Measurements from ENCODE around the gene S1PR4. TPM values are rescaled to one million over a fixed set of nuclear protein-coding genes. Genes with fewer than 3 reads are reported as not detected.
"Not testable (repeated sequence)": the region's sequence is repeated elsewhere in the genome, so short reads cannot be mapped to it uniquely, and the experiment has no call there.

The S1PR4 gene
- total RNA-seq, 1 donor from 2014 or later: 22.3 TPM

DNA sequence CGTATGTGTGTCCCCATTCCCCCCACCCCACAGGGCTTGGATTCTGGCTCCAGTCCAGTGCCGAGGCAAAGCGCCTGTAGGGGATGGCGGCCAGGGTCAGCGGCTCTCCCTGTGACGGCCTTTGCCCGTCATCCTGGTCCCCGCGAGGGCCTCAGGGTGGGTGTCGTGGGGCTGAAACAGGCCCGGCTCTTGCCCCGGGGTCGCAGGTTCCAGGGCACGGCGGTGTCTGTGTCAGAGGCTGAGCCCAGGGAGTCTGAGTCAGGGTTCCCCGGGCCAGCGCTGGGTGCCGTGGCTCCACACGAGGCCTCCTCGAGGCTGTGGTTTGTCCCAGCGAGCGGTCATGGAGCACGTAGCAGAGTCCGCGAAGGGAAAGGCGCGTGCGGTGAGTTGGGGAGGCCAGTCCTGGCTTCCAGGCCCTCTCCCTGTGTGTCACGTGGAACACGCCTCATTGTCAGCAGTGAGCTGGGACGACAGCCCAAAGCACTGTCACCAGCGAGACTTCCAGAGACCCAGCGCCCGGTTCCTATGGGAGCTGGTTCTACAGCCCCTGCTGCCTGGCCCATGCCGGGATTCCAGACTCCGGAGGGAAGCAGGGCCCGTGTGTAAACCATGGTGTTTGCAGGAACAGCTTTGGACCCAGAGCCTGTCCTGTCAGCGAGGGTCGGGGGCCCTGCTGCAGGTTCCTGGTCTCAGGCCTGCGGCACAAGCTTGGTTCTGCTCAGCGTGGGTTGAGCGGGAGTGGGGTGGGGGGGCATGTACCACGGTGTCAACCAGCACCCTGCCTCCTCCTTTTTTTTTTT, 20.5 kb downstream of the S1PR4 start:
- no peaks in the 10 kb centered on the region for H3K9me3 ChIP-seq
- DNase-seq: no peak
- TF ChIP-seq, protein P1, sequence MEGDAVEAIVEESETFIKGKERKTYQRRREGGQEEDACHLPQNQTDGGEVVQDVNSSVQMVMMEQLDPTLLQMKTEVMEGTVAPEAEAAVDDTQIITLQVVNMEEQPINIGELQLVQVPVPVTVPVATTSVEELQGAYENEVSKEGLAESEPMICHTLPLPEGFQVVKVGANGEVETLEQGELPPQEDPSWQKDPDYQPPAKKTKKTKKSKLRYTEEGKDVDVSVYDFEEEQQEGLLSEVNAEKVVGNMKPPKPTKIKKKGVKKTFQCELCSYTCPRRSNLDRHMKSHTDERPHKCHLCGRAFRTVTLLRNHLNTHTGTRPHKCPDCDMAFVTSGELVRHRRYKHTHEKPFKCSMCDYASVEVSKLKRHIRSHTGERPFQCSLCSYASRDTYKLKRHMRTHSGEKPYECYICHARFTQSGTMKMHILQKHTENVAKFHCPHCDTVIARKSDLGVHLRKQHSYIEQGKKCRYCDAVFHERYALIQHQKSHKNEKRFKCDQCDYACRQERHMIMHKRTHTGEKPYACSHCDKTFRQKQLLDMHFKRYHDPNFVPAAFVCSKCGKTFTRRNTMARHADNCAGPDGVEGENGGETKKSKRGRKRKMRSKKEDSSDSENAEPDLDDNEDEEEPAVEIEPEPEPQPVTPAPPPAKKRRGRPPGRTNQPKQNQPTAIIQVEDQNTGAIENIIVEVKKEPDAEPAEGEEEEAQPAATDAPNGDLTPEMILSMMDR (IDR thresholded peaks at IDR 0.05): no peak
- no peaks in the 10 kb centered on the region for H3K4me1 ChIP-seq
- no peaks in the 10 kb centered on the region for H3K27me3 ChIP-seq
- no peak overlapping the region for H3K4me3 ChIP-seq
- H3K36me3 ChIP-seq: peaks cover 15% of the 10 kb centered on the region
- no peak overlapping the region for H3K27ac ChIP-seq
- ATAC-seq: no peak
- intact Hi-C loops (cut with DNase I): no loop called here

DNA sequence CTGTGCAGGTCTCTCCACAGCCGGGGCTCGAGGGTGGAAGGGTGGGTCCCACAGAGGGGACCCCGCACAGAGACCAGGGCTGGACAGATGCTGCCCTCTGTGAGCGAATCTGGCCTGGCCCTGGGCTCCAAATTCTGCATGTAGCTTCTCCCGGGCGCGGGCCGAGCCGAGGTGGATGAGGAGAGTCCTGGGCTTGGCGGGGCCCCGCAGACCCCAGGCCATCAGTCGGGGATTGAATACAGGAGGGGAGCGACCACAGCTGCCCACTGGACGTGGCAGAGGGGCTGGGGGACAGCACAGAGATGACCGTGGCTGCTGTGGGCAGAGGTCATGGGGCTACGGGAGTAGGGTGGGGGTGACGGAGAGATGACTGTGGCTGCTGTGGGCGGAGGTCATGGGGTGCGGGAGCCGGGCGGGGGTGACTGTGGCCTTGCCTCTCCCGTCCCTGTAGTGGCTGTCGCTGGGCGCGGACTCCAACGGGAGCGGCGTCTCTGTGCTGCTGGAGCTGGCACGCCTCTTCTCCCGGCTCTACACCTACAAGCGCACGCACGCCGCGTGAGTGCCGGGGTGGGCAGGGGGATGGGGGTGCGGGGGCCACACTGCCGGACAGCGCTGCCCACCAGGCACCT, 22.6 kb downstream of the S1PR4 start:
- Histone ChIP-seq H3K9me3 (no peaks in the 10 kb centered on the region), H3K27me3 (no peaks in the 10 kb centered on the region), H3K27ac (no peak overlapping the region), H3K36me3 (peaks cover 28% of the 10 kb centered on the region), H3K4me1 (no peaks in the 10 kb centered on the region), H3K4me3 (no peak overlapping the region)
- TF ChIP-seq, protein P1 (IDR thresholded peaks at IDR 0.05): no peak
- DNase-seq (no peak), ATAC-seq (peak; percentile 4)
- intact Hi-C loops (cut with DNase I): no loop called here

DNA sequence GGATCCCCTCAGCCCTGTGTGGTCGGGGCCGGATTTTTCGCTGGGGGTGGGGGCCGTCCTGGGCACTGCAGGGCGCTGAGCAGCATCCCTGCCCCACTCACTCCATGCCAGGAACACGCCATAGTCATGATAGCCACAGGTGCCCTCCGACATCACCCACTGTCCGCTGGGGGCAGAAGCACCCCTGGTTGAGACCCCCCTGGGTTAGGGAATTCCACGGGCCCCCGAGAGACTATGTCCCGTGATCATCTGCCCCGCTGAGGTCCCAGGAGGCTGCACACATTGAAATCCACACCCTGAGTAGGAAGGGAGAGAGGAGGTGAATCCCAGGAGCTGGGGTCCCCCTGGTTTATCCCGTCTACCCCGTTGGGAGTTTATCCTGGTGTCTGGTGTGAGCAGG, 23.3 kb downstream of the S1PR4 start:
- Histone ChIP-seq H3K9me3 (no peaks in the 10 kb centered on the region), H3K36me3 (peaks cover 31% of the 10 kb centered on the region), H3K27me3 (no peaks in the 10 kb centered on the region), H3K27ac (no peak overlapping the region), H3K4me3 (no peak overlapping the region), H3K4me1 (no peaks in the 10 kb centered on the region)
- DNase-seq (no peak), ATAC-seq (no peak)
- TF ChIP-seq, protein P1 (IDR thresholded peaks at IDR 0.05): no peak
- intact Hi-C loops (cut with DNase I): no loop called here

DNA sequence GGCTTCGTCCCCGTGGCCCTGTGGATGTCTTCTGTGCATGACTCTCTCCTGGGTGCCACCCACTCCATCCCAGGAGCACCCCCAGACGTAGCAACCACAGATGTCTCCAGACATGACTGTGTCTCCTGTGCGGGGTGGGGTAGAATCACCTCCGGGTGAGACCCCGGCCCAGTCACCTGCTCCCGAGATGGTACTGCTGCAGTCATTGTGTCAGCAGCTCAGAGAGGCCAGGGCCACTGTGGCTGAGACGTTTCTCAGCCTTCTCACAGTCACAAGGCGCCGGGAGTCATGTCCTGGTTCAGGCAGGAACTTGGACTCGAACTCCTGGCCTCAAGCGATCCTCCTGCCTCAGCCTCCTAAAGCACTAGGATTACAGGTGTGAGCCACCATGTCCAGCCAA, 23.8 kb downstream of the S1PR4 start:
- Histone ChIP-seq H3K9me3 (no peaks in the 10 kb centered on the region), H3K4me1 (no peaks in the 10 kb centered on the region), H3K27me3 (no peaks in the 10 kb centered on the region), H3K4me3 (no peak overlapping the region), H3K36me3 (peaks cover 36% of the 10 kb centered on the region), H3K27ac (no peak overlapping the region)
- ATAC-seq: no peak
- TF ChIP-seq, protein P1 (IDR thresholded peaks at IDR 0.05): no peak
- DNase-seq: no peak
- intact Hi-C loops (cut with DNase I): no loop called here

DNA sequence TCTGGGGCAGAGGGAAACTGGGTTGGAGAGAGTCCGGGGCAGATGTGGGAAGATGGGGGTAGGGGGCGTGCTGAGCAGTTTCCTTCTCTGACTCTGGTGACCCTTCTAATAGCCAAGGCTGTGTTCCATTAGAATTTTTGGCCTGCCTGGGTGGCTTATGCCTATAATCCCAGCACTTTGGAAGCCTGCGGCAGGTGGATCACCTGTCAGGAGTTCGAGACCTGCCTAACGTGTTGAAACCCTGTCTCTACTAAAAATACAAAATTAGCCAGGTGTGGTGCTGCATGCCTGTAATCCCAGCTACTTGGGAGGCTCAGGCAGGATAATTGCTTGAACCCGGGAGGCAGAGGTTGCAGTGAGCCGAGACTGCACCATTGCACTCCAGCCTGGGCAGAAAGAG, 24.3 kb downstream of the S1PR4 start:
- ATAC-seq; DNase-seq; H3K27ac ChIP-seq; H3K4me1 ChIP-seq; intact Hi-C loops (cut with DNase I); H3K9me3 ChIP-seq; H3K4me3 ChIP-seq; H3K27me3 ChIP-seq: not testable (repeated sequence)
- peaks cover 41% of the 10 kb centered on the region for H3K36me3 ChIP-seq
